GM12891 (cell line): ENCODE data around the gene HIBADH.

Experiments
- POLR2A ChIP-seq: IDR thresholded peaks from 2 replicates; pipeline ENCODE4 v1.6.1; 2011; ENCODE audit warnings: low read depth, low read length, control low read depth
- POLR2AphosphoS5 ChIP-seq: IDR thresholded peaks from 2 replicates; pipeline ENCODE4 v1.6.1; 2011; ENCODE audit warnings: low read depth, low read length, control low read depth
- TAF1 ChIP-seq: IDR thresholded peaks from 2 replicates; pipeline ENCODE4 v1.6.1; 2011; ENCODE audit warnings: low read depth, low read length, control low read depth

DNA sequence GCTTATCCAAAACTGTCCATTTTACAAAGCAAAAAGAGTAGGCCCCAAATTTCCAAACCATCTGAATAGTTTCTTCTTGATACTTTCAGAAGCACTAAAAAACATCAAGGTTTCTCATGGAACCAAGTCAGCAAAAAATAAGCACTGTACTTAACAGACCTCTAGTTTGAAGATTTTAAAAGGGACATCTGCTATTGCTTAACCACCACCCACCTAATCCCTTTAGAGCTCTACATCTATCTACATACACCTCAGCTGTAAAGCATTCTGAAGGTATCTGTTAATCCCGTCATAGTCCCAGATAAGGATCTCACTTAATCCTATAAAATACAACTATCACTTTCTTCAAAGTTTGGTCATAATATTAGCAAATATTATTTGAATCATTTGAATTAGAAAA is 72.3 kb downstream of the HIBADH start:
- no peak for TF ChIP-seq POLR2AphosphoS5
- no peak for TF ChIP-seq POLR2A
- TF ChIP-seq TAF1 = no peak
